Measurements from ENCODE around the gene TKT. TPM values are rescaled to one million over a fixed set of nuclear protein-coding genes. Genes with fewer than 3 reads are reported as not detected.

The TKT gene
- total RNA-seq, 1 experiment from 2014 or later = 650 TPM

DNA sequence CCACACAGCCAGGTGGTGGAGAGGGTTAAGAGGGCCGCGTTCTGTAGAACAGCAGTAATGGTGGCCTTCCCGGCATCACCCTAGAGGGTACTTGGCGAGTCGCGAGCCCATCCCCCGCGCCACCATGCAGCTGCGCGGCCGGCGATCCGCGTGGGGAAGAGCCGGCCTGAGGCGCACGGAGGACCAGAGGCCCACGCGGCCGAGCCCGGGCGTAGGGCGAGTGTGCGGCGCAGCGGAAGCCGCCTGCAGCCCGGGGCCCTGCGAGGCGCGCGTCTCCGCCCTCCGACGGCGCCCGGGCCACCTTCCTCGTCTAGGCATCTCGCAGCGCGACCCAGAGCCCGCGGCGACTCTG is 423 bp downstream of the TKT start:
- Histone ChIP-seq H2BK12ac (ENCODE audit: insufficient read length, low read depth, low read length) (no peak overlapping the region), H3K4me2 (ENCODE audit: insufficient read depth, insufficient read length, low read length) (peak overlapping the region; percentile 92), H3K9me3 (ENCODE audit: control insufficient read depth, low read depth, low read length) (no peaks in the 10 kb centered on the region), H3K18ac (ENCODE audit: insufficient read length, low read depth, low read length) (no peak overlapping the region), H4K91ac (ENCODE audit: insufficient read length, low read depth, low read length) (no peak overlapping the region), H3K4ac (ENCODE audit: low read depth, low read length) (no peak overlapping the region), H2BK5ac (ENCODE audit: insufficient read length, low read length) (no peak overlapping the region), H3K14ac (ENCODE audit: insufficient read depth, low read length) (peak overlapping the region; percentile 65), H2AFZ (ENCODE audit: low read length) (no peak overlapping the region), H2BK15ac (ENCODE audit: low read depth, low read length) (no peak overlapping the region; the same call in 1 of the 2 replicates), H3K27me3 (ENCODE audit: insufficient read depth, low read length) (no peaks in the 10 kb centered on the region), H4K8ac (replicated peaks; ENCODE audit: insufficient read length, low read depth, low read length) (no peak overlapping the region), H2BK120ac (ENCODE audit: low read depth, low read length, poor library complexity, severe bottlenecking) (no peak overlapping the region), H3K23ac (ENCODE audit: insufficient read length, low read depth, low read length) (no peak overlapping the region), H3T11ph (ENCODE audit: low read length) (no peak overlapping the region), H3K79me2 (ENCODE audit: insufficient read depth, low read length) (peaks cover 50% of the 10 kb centered on the region), H2AK5ac (ENCODE audit: insufficient read length, low read length) (no peak overlapping the region), H3K27ac (ENCODE audit: insufficient read length, low read depth, low read length) (no peak overlapping the region), H4K20me1 (ENCODE audit: control insufficient read depth, insufficient read depth, insufficient read length) (no peaks in the 10 kb centered on the region), H3K56ac (ENCODE audit: insufficient read length, low read depth, low read length) (no peak overlapping the region), H3K9ac (ENCODE audit: extremely low read depth, insufficient read length, low read length) (peak overlapping the region; percentile 71), H3K23me2 (ENCODE audit: insufficient read length, low read depth, low read length, poor library complexity, severe bottlenecking) (peaks cover 14% of the 10 kb centered on the region), H2BK20ac (ENCODE audit: low read depth, low read length, poor library complexity, severe bottlenecking) (no peak overlapping the region), H4K5ac (ENCODE audit: insufficient read length, low read depth, low read length) (no peak overlapping the region), H3K79me1 (ENCODE audit: insufficient read depth, low read depth, low read length, poor library complexity, severe bottlenecking) (peaks cover 2% of the 10 kb centered on the region), H3K4me1 (ENCODE audit: insufficient read depth, low read length) (peaks cover 21% of the 10 kb centered on the region; the same call in 1 of the 2 replicates)
- Mint-ChIP-seq H3K27me3 (ENCODE audit: low read depth) (peaks cover 2% of the 10 kb centered on the region), H3K4me3 (peak overlapping the region; percentile 92 to 96), H3K36me3 (ENCODE audit: insufficient read depth in 1 of 3, low read depth in 3 of 3) (peaks cover 21 to 26% (median 24%) of the 10 kb centered on the region in 3 experiments), H3K4me1 (peaks cover 56 to 64% of the 10 kb centered on the region in 2 experiments), H3K9me3 (no peaks in the 10 kb centered on the region), H3K27ac (peak overlapping the region; percentile 85 to 98 (median 96); a peak in 5 of 7 replicates)
- TF ChIP-seq, protein P1, sequence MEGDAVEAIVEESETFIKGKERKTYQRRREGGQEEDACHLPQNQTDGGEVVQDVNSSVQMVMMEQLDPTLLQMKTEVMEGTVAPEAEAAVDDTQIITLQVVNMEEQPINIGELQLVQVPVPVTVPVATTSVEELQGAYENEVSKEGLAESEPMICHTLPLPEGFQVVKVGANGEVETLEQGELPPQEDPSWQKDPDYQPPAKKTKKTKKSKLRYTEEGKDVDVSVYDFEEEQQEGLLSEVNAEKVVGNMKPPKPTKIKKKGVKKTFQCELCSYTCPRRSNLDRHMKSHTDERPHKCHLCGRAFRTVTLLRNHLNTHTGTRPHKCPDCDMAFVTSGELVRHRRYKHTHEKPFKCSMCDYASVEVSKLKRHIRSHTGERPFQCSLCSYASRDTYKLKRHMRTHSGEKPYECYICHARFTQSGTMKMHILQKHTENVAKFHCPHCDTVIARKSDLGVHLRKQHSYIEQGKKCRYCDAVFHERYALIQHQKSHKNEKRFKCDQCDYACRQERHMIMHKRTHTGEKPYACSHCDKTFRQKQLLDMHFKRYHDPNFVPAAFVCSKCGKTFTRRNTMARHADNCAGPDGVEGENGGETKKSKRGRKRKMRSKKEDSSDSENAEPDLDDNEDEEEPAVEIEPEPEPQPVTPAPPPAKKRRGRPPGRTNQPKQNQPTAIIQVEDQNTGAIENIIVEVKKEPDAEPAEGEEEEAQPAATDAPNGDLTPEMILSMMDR (conservative IDR thresholded peaks at IDR 0.05) = no peak
- DNase-seq = no peak
- no CpG with 5 or more reads among the region's 44 CpGs for WGBS (ENCODE audit: extremely low coverage, insufficient read length, low lambda C conversion rate)
